Measurements from ENCODE around the gene EFNA5. TPM values are rescaled to one million over a fixed set of nuclear protein-coding genes. Genes with fewer than 3 reads are reported as not detected.

The EFNA5 gene
- total RNA-seq, 1 experiment from 2014 or later, result 0.22 TPM

DNA sequence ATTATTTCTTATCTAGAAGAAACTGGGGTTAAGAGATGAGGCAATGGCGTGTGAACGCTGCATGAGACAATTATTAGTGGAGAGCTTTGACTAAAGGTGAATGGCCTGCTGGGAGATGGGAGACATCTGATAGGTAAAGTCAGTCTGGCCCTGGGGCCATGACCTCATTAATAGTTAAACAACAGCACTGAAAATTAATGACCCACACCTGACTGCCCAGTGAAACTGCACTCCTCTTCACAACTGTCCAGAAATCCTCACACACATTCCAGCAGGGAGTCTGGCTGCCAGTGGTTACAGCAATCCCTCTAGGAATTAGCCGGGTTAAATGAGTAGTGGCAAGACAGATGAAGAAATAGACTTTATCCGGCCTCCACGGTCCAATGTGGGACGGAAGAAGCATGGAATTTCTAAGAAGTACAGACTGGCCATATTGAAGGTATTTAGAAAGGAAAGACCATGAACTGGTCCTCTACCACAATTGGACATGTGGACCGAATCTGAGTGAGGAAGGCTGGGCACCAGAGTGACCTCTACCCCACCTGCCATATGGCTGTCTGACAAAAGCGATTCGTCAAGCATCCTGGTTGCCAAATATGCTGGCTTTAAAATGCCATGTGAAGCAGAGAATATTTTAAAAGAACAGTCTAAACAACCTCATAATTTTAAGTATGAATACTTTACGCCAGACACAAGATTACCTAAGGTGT, 138.4 kb downstream of the EFNA5 start (continued):
- TF ChIP-seq, protein P1, sequence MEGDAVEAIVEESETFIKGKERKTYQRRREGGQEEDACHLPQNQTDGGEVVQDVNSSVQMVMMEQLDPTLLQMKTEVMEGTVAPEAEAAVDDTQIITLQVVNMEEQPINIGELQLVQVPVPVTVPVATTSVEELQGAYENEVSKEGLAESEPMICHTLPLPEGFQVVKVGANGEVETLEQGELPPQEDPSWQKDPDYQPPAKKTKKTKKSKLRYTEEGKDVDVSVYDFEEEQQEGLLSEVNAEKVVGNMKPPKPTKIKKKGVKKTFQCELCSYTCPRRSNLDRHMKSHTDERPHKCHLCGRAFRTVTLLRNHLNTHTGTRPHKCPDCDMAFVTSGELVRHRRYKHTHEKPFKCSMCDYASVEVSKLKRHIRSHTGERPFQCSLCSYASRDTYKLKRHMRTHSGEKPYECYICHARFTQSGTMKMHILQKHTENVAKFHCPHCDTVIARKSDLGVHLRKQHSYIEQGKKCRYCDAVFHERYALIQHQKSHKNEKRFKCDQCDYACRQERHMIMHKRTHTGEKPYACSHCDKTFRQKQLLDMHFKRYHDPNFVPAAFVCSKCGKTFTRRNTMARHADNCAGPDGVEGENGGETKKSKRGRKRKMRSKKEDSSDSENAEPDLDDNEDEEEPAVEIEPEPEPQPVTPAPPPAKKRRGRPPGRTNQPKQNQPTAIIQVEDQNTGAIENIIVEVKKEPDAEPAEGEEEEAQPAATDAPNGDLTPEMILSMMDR (IDR thresholded peaks at IDR 0.05 in 2 of 3, conservative IDR thresholded peaks at IDR 0.05 in 1 of 3; ENCODE audit: borderline replicate concordance in 1 of 3, insufficient read depth in 1 of 3, low read depth in 2 of 3, low read length in 2 of 3), result no peak
- no peak for TF ChIP-seq SIN3A (IDR thresholded peaks at IDR 0.05; ENCODE audit: low read depth)
- TF ChIP-seq, protein P2, sequence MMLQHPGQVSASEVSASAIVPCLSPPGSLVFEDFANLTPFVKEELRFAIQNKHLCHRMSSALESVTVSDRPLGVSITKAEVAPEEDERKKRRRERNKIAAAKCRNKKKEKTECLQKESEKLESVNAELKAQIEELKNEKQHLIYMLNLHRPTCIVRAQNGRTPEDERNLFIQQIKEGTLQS (IDR thresholded peaks at IDR 0.05), result no peak
- TF ChIP-seq, protein P3, sequence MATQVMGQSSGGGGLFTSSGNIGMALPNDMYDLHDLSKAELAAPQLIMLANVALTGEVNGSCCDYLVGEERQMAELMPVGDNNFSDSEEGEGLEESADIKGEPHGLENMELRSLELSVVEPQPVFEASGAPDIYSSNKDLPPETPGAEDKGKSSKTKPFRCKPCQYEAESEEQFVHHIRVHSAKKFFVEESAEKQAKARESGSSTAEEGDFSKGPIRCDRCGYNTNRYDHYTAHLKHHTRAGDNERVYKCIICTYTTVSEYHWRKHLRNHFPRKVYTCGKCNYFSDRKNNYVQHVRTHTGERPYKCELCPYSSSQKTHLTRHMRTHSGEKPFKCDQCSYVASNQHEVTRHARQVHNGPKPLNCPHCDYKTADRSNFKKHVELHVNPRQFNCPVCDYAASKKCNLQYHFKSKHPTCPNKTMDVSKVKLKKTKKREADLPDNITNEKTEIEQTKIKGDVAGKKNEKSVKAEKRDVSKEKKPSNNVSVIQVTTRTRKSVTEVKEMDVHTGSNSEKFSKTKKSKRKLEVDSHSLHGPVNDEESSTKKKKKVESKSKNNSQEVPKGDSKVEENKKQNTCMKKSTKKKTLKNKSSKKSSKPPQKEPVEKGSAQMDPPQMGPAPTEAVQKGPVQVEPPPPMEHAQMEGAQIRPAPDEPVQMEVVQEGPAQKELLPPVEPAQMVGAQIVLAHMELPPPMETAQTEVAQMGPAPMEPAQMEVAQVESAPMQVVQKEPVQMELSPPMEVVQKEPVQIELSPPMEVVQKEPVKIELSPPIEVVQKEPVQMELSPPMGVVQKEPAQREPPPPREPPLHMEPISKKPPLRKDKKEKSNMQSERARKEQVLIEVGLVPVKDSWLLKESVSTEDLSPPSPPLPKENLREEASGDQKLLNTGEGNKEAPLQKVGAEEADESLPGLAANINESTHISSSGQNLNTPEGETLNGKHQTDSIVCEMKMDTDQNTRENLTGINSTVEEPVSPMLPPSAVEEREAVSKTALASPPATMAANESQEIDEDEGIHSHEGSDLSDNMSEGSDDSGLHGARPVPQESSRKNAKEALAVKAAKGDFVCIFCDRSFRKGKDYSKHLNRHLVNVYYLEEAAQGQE (IDR thresholded peaks at IDR 0.05; ENCODE audit: low read depth), result no peak

DNA sequence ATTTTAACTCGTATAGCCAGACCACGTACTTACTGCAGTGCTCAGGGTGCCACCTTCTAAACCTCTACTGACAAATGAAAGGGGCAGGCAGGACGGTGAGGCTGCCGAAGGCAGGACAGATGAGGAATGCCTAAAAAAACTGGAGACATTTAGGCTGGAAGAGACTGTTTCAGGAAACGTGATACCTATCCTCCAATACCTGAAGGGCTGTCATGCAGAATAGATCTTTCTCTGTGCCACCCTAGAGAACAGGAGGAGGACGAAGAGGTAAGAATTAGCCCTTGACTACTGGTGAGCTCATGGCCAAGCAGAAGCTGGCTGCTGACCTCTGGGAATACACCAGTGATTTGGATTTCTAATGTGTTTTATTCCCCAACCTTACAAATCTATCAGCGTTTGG, 139.4 kb downstream of the EFNA5 start:
- ChIA-PET POLR2A (no interaction called here), CTCF (no interaction called here), RAD21 (ENCODE audit: low non-redundant PET in 1 of 2, low total read pairs in 2 of 2, uncharacterized antibody in 2 of 2, unreplicated experiment in 2 of 2) (no interaction called here)
- Histone ChIP-seq H3K79me2 (ENCODE audit: insufficient read depth, low read length) (no peaks in the 10 kb centered on the region), H3K9me2 (ENCODE audit: insufficient read depth) (no peaks in the 10 kb centered on the region), H4K20me1 (ENCODE audit: insufficient read depth) (no peaks in the 10 kb centered on the region), H3K9me3 (ENCODE audit: control insufficient read depth in 1 of 2, insufficient read depth in 1 of 2, low read depth in 1 of 2, low read length in 2 of 2) (no peaks in the 10 kb centered on the region), H3K4me3 (replicated peaks in 1 of 2; ENCODE audit: low read depth in 1 of 2, low read length in 2 of 2) (no peak overlapping the region), H3K9ac (ENCODE audit: low read length) (no peak overlapping the region), H3K27ac (ENCODE audit: low read depth, low read length) (no peak overlapping the region), H2AFZ (ENCODE audit: low read depth, low read length, poor library complexity, severe bottlenecking) (no peak overlapping the region), H3K4me2 (ENCODE audit: low read length) (no peak overlapping the region), H3K36me3 (ENCODE audit: control insufficient read depth in 1 of 2, insufficient read depth in 2 of 2, low read length in 2 of 2) (no peaks in the 10 kb centered on the region), H3K4me1 (ENCODE audit: control insufficient read depth in 1 of 2, insufficient read depth in 2 of 2, low read length in 2 of 2) (no peaks in the 10 kb centered on the region), H3K27me3 (ENCODE audit: insufficient read depth, low read length) (no peaks in the 10 kb centered on the region)
- TF ChIP-seq, protein P4, sequence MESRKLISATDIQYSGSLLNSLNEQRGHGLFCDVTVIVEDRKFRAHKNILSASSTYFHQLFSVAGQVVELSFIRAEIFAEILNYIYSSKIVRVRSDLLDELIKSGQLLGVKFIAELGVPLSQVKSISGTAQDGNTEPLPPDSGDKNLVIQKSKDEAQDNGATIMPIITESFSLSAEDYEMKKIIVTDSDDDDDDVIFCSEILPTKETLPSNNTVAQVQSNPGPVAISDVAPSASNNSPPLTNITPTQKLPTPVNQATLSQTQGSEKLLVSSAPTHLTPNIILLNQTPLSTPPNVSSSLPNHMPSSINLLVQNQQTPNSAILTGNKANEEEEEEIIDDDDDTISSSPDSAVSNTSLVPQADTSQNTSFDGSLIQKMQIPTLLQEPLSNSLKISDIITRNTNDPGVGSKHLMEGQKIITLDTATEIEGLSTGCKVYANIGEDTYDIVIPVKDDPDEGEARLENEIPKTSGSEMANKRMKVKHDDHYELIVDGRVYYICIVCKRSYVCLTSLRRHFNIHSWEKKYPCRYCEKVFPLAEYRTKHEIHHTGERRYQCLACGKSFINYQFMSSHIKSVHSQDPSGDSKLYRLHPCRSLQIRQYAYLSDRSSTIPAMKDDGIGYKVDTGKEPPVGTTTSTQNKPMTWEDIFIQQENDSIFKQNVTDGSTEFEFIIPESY (IDR thresholded peaks at IDR 0.05; ENCODE audit: extremely low read depth, insufficient replicate concordance, low read length), result no peak
- TF ChIP-seq, protein P3 (IDR thresholded peaks at IDR 0.05; ENCODE audit: low read depth), result no peak
- TF ChIP-seq ZFX (IDR thresholded peaks at IDR 0.05), result no peak
- no peak for TF ChIP-seq ZNF274 (IDR thresholded peaks at IDR 0.05; ENCODE audit: low read depth, low read length)
- no peak for TF ChIP-seq ELF1 (IDR thresholded peaks at IDR 0.05; ENCODE audit: borderline replicate concordance, low read depth)
- TF ChIP-seq SP1 (IDR thresholded peaks at IDR 0.05; ENCODE audit: low read depth), result no peak
- ATAC-seq (no peak), DNase-seq (ENCODE audit: low read depth, low spot score) (no peak)
- no TSS peak for BruUV-seq (replicated peaks)
- intact Hi-C loops (cut with micrococcal nuclease), result no loop called here
